Fibroblast of gingiva (primary cell): ENCODE results near the gene UBQLN3.

Experiments used
- DNase-seq: peaks from one replicate; pipeline ENCODE4 v3.0.0-alpha.2; 2011; ENCODE audit warnings: low read depth

Gene UBQLN3

DNA sequence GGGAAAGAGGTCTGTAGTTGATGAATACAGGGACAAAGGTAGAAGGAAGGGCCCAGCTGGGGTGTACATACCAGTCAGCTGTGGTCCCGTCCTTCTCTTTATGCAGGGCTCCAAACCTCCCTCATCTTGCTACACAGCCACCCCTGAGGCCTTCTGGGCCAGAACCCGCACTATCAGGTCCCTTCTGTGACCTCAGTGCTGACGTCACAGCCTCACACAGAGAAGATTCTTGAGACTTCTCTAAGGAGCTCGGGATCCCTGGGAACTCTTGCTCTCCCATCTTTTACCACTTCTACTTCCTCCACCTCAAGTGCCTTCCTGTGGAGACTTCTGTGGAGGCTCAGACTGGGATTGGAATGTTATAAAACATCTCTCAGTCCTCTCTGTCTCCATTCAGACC, at the start of gene UBQLN3:
Gene UBQLN3 (minus strand): TSS at position 155 of the 400 bp plus-strand sequence. CDS start 399 bp downstream, outside the sequence.
- no peak for DNase-seq

GRCh38 chr11:5557751-5558150, 48.0 kb upstream of the UBQLN3 start:
- no peak for DNase-seq

- DNase-seq, result no peak
Observed at GRCh38 chr11:5556596-5557188, 46.9 kb upstream of the UBQLN3 start.

- DNase-seq, result no peak
Observed at GRCh38 chr11:5553343-5553742, 43.6 kb upstream of the UBQLN3 start.

- peak; percentile 9 for DNase-seq
Observed at GRCh38 chr11:5550440-5551095, 40.8 kb upstream of the UBQLN3 start.

GRCh38 chr11:5548440-5548839, 38.7 kb upstream of the UBQLN3 start, which contains the start of gene OR52H1:
TSS of gene OR52H1 (minus strand) at chr11:5548540. CDS start at chr11:5545505, 3,035 bp downstream.
- DNase-seq, result no peak

- no peak for DNase-seq
Observed at GRCh38 chr11:5547982-5548381, 38.2 kb upstream of the UBQLN3 start.

GRCh38 chr11:5546457-5546856, 36.7 kb upstream of the UBQLN3 start:
- no peak for DNase-seq

DNA sequence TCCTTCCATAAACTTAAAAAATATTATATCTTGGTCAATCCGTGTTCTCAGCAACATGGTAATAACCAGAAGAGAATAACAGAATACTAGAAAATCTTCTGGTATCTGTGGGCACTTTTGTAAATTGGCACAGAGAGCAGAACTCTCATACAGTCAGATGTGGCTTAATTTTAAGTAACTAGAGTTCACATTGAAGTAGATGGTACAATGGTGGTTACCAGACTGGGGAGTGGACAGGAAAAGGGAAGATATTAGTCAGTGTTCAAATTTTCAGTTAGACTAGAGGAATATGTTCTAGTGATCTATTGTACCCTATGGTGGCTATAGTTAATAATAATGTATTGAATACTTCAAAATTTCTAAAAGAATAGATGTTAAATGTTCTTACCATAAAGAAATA, 31.7 kb upstream of the UBQLN3 start:
- no peak for DNase-seq

DNA sequence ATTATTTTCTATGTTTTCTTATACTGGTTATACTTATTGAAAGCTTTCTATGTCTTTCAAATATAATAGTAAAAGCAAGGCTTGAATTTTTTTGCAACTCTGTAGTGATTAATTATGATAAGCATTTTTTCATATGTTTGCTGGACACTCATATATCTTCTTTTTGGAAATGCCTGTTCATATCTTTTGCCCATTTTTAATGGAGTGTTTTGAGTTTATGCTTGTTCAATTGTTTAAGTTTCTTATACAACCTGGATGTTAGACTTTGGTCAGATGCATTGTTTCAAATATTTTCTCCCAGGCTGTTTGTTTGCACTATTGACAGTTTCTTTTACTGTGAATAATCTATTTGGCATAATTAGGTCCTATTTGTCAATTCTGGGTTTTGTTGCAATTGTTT, 26.7 kb upstream of the UBQLN3 start:
- DNase-seq, result no peak

GRCh38 chr11:5534046-5534445, 24.3 kb upstream of the UBQLN3 start:
- no peak for DNase-seq

DNA sequence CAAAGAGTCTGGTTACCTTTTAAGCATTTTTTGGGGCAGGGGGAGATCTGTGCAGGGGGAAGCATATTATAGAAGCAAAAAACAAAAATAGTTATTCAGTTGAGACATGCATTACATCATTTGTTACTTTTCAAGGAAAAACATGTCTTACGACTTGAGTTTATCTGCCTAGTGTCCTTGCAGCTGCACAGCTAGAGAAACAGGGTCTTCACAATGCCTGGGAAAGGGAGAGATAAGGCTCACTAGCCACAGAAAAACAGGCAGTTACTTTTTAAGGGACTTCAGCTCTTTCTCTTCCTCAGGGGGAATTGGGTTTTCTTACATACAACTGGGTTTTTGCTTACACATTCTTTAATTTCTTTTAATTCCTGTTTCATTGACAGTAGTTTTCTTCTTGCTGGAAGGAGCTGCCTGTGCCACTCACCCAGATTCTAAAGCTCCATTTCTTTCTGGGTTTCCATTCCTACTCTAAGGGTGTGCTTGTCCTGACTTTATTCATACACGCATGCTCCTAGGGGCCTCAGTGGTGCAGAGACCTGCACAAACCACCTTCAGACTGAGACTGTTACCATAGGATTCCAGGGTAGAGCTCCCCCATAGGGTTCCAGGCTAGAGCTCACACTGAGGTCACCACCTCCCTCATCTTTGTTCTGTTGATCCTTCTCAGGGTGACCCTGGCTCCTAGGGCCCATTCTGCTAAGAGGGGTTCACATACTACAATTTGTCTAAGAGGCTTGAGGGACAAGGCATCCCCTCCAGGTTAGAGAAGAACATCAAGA, 21.5 kb upstream of the UBQLN3 start:
- no peak for DNase-seq

DNA sequence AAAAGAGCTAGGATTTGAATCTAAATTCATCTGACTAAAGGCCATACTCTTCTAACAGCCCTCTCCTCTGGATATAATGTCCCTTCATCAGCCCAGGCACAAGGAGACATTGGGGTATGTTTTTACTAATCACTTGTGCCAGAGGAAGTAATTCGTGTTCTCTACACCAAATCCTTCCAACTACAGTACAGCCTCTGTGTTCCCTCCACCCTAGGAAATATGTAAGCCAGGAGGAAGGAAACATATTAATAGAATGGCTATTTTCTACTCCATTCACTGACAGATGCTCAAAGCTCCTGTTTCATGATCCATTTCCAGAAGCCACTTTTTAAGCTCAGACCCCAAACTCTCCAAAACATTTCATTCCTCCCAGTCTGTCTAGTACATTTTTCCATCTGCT, 18.7 kb upstream of the UBQLN3 start:
- no peak for DNase-seq

GRCh38 chr11:5527716-5528115, 18.0 kb upstream of the UBQLN3 start:
- no peak for DNase-seq

- DNase-seq, result no peak
Observed at GRCh38 chr11:5524756-5525155, 15.0 kb upstream of the UBQLN3 start.

DNA sequence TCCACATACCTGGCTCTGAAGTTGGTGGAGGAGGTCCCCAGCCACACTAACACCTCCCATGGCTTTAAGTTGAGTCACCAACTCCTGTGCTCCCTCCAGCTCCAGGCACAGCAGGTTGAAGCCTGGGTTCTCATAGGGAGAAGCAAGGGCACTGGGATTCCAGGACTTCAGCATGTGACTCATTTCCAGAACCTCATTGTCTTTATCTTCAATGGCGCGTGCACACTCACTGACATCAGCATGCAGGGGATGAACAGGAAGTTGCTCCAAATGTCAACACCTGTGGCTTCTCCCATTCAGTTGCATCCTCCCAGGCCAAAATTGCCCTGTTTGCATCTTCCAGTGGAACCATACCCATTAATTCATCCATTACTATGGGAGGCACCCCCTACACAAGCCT, 12.6 kb upstream of the UBQLN3 start:
- no peak for DNase-seq

- DNase-seq, result no peak
Observed at GRCh38 chr11:5521540-5521939, 11.8 kb upstream of the UBQLN3 start.

DNA sequence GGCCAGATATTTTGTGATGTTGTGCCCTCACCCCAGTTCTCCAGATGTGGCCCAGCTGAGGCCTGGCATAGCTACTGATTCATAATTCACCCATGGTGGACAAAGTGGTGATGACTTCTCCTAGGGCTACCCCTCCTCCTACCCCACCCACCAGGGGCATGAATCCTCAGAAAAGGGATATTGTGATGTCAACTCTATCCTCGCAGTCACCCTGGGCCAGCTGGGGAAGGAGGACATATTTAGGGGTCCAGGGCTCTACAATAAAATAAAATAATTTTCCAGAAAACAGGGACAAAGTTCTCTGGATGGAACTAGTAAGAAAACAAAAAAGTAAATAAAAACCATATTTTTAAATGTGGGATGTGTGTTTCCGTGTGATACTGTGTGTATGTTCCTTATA, 6.8 kb upstream of the UBQLN3 start, which contains the start of gene UBQLNL:
Gene UBQLNL (minus strand): TSS at position 101 of the 400 bp plus-strand sequence. CDS start 258 bp downstream, outside the sequence.
- no peak for DNase-seq

GRCh38 chr11:5514841-5515240, 5.1 kb upstream of the UBQLN3 start:
- no peak for DNase-seq

- DNase-seq, result no peak
Observed at GRCh38 chr11:5508605-5509004, 1.2 kb downstream of the UBQLN3 start.

DNA sequence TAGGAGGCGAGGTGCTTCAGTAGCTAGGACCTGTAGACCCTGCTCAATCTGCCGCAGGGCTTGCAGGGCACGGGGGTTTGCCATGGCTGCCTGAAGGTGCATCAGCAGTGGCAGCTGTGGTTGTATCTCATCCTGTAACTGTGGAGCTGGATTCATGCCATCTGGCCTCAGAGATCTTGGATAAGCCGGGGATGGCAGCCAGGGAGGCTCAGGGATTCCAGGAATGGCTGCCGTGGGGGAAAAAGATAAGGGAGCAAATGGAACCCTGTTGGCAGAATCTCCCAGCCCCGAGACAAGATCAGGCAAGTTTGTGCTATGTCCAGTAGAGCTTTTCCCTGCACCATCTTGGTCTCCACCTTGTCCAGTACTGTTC, 1.8 kb downstream of the UBQLN3 start:
- no peak for DNase-seq

- DNase-seq, result no peak
Observed at GRCh38 chr11:5507177-5507932, 2.4 kb downstream of the UBQLN3 start.
